SU-DHL-6 (cell line): ENCODE data around the gene RASGRP1.

Experiments
- EZH2phosphoT487 ChIP-seq: fragments of 200-600 bp; sonication (generic), shearing (Covaris generic); conservative IDR thresholded peaks from 2 replicates; pipeline ENCODE4 v1.6.1; 2018; ENCODE audit warnings: mild to moderate bottlenecking, antibody characterized with exemption, low read length, moderate library complexity, mixed read lengths
- TF ChIP-seq, protein P1 (sequence below): fragments of 200-600 bp; sonication (generic); IDR thresholded peaks from one replicate; pipeline ENCODE4 v1.5.1; 2017; ENCODE audit warnings: antibody characterized with exemption, mild to moderate bottlenecking, low read length, moderate library complexity; ENCODE audit not compliant: insufficient read depth, poor library complexity, severe bottlenecking

- TF ChIP-seq, protein P1, sequence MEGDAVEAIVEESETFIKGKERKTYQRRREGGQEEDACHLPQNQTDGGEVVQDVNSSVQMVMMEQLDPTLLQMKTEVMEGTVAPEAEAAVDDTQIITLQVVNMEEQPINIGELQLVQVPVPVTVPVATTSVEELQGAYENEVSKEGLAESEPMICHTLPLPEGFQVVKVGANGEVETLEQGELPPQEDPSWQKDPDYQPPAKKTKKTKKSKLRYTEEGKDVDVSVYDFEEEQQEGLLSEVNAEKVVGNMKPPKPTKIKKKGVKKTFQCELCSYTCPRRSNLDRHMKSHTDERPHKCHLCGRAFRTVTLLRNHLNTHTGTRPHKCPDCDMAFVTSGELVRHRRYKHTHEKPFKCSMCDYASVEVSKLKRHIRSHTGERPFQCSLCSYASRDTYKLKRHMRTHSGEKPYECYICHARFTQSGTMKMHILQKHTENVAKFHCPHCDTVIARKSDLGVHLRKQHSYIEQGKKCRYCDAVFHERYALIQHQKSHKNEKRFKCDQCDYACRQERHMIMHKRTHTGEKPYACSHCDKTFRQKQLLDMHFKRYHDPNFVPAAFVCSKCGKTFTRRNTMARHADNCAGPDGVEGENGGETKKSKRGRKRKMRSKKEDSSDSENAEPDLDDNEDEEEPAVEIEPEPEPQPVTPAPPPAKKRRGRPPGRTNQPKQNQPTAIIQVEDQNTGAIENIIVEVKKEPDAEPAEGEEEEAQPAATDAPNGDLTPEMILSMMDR, result no peak
- no peak for TF ChIP-seq EZH2phosphoT487
Observed at GRCh38 chr15:38531509-38531908, 33.1 kb downstream of the RASGRP1 start.
